ENCODE data around the gene INPP1. TPM values are rescaled to one million over a fixed set of nuclear protein-coding genes. Genes with fewer than 3 reads are reported as not detected.
"Not testable (repeated sequence)": the region's sequence is repeated elsewhere in the genome, so short reads cannot be mapped to it uniquely, and the experiment has no call there.

Gene INPP1
- total and polyA plus RNA-seq, 2 donors = 18.9 to 36.4 TPM

DNA sequence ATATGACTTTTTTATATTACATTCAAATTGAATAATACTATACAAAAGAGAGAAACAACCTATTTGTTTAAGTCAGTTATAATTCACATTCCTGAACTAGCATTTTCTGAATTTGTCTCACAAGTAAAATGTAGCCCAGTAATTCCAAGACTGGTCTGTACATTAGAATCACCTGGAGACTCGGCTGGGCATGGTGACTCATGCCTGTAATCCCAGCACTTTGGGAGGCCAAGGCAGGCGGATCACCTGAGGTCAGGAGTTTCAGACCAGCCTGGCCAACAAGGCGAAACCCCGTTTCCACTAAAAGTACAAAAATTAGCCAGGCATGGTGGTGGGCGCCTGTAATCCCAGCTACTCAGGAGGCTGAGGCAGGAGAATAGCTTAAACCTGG is 30.8 kb upstream of the INPP1 start:
- not testable (repeated sequence) for H3K27me3 ChIP-seq (ENCODE audit: control insufficient read depth in 2 of 2, insufficient read depth in 1 of 2, low read length in 1 of 2); H3K9me3 ChIP-seq (ENCODE audit: control insufficient read depth in 2 of 2, insufficient read depth in 1 of 2, low read length in 1 of 2); H3K27ac ChIP-seq (ENCODE audit: low read depth in 1 of 2, low read length in 1 of 2); H3K4me3 ChIP-seq (ENCODE audit: low read length in 2 of 2); H3K4me1 ChIP-seq (ENCODE audit: control insufficient read depth in 2 of 2, insufficient read depth in 2 of 2, low read length in 2 of 2); DNase-seq (ENCODE audit: low read depth in 6 of 9, low spot score in 9 of 9)
- 98% methylated on average over 5 of the region's 5 CpGs for WGBS
- peaks cover 4 to 13% of the 10 kb centered on the region in 2 donors for H3K36me3 ChIP-seq (ENCODE audit: control insufficient read depth in 2 of 2, insufficient read depth in 2 of 2, low read length in 1 of 2)

DNA sequence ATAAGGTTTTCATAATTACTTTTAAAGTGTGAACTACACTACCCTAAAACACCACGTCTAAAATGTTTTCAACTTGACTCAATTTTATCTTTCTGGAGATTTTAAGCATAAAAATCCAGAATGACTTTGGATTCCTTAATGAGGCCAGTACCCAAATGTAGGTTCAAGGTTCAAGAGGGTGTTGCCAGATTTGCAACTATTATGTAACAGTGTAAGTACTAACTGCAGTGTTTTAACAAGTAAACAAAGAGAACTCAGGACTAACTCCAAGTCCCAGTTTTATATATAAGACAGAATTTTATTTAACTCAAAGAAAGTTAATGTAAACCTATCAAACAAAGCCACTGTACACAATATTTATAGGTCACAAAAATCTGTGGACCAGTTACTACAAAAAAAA is 29.5 kb upstream of the INPP1 start:
- peaks cover 4 to 10% of the 10 kb centered on the region in 2 donors for H3K36me3 ChIP-seq (ENCODE audit: control insufficient read depth in 2 of 2, insufficient read depth in 2 of 2, low read length in 1 of 2)
- no peak overlapping the region for H3K27ac ChIP-seq (ENCODE audit: low read depth in 1 of 2, low read length in 1 of 2)
- no peak overlapping the region for H3K4me3 ChIP-seq (ENCODE audit: low read length in 2 of 2)
- no peaks in the 10 kb centered on the region for H3K27me3 ChIP-seq (ENCODE audit: control insufficient read depth in 2 of 2, insufficient read depth in 1 of 2, low read length in 1 of 2)
- peaks cover 0 to 10% of the 10 kb centered on the region in 2 donors for H3K4me1 ChIP-seq (ENCODE audit: control insufficient read depth in 2 of 2, insufficient read depth in 2 of 2, low read length in 2 of 2)
- 96% methylated on average over 1 of the region's 1 CpG for WGBS
- no peaks in the 10 kb centered on the region for H3K9me3 ChIP-seq (ENCODE audit: control insufficient read depth in 2 of 2, insufficient read depth in 1 of 2, low read length in 1 of 2)
- DNase-seq (ENCODE audit: low read depth in 6 of 9, low spot score in 9 of 9) = no peak

DNA sequence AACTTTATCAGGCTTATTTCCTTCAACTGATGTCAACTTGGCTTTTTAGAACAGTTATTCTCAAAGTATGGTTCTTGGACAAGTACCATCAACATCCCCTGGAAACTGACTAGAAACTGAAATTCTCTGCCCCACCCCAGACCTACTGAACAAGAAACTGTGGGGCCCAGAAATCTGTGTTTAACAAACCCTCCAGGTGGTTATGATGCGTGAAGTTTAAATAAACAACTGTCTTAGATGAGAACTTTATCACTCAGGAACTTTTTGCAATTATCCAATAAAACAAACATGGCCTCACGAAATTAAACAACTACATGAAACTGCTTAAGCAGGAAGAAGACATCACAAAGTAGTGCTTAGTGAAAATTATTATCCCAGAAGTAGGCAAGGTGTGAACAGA is 28.1 kb upstream of the INPP1 start:
- Histone ChIP-seq H3K4me3 (ENCODE audit: low read length in 2 of 2) (no peak overlapping the region), H3K4me1 (ENCODE audit: control insufficient read depth in 2 of 2, insufficient read depth in 2 of 2, low read length in 2 of 2) (peaks cover under 1 to 14% of the 10 kb centered on the region in 2 donors), H3K9me3 (ENCODE audit: control insufficient read depth in 2 of 2, insufficient read depth in 1 of 2, low read length in 1 of 2) (no peaks in the 10 kb centered on the region), H3K27ac (ENCODE audit: low read depth in 1 of 2, low read length in 1 of 2) (no peak overlapping the region), H3K27me3 (ENCODE audit: control insufficient read depth in 2 of 2, insufficient read depth in 1 of 2, low read length in 1 of 2) (no peaks in the 10 kb centered on the region), H3K36me3 (ENCODE audit: control insufficient read depth in 2 of 2, insufficient read depth in 2 of 2, low read length in 1 of 2) (peaks cover 0 to 5% of the 10 kb centered on the region in 2 donors)
- WGBS = 97% methylated on average over 2 of the region's 2 CpGs
- DNase-seq (ENCODE audit: low read depth in 6 of 9, low spot score in 9 of 9) = no peak

DNA sequence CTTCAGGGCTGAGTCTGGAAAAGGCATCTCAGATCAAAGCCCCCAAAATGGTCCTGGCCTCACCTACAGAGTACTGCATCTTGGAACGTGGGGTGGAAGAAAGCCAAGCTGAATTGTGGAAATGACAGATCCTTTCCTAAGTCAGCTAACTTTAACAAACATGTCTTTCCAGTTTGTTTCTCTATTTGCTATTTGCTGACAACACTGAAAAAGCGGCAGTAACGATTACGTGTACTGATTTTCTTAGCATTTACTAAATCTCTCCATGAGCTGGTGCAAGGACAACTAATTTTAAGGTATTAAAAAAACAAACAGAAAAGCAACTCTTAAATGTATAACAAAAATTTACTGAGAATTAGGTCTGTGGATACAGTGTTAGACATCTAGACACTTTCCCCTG is 24.9 kb upstream of the INPP1 start:
- no peaks in the 10 kb centered on the region for H3K27me3 ChIP-seq (ENCODE audit: control insufficient read depth in 2 of 2, insufficient read depth in 1 of 2, low read length in 1 of 2)
- WGBS = 91% methylated on average over 4 of the region's 4 CpGs
- no peaks in the 10 kb centered on the region for H3K9me3 ChIP-seq (ENCODE audit: control insufficient read depth in 2 of 2, insufficient read depth in 1 of 2, low read length in 1 of 2)
- DNase-seq (ENCODE audit: low read depth in 6 of 9, low spot score in 9 of 9) = peak in 1 of 9 donors; percentile 4
- peaks cover 2 to 16% of the 10 kb centered on the region in 2 donors for H3K4me1 ChIP-seq (ENCODE audit: control insufficient read depth in 2 of 2, insufficient read depth in 2 of 2, low read length in 2 of 2)
- peak overlapping the region in 1 of 2 donors; percentile 82 for H3K4me3 ChIP-seq (ENCODE audit: low read length in 2 of 2)
- peak overlapping the region in 1 of 2 donors; percentile 94 for H3K27ac ChIP-seq (ENCODE audit: low read depth in 1 of 2, low read length in 1 of 2)
- peaks cover 0 to 3% of the 10 kb centered on the region in 2 donors for H3K36me3 ChIP-seq (ENCODE audit: control insufficient read depth in 2 of 2, insufficient read depth in 2 of 2, low read length in 1 of 2)

DNA sequence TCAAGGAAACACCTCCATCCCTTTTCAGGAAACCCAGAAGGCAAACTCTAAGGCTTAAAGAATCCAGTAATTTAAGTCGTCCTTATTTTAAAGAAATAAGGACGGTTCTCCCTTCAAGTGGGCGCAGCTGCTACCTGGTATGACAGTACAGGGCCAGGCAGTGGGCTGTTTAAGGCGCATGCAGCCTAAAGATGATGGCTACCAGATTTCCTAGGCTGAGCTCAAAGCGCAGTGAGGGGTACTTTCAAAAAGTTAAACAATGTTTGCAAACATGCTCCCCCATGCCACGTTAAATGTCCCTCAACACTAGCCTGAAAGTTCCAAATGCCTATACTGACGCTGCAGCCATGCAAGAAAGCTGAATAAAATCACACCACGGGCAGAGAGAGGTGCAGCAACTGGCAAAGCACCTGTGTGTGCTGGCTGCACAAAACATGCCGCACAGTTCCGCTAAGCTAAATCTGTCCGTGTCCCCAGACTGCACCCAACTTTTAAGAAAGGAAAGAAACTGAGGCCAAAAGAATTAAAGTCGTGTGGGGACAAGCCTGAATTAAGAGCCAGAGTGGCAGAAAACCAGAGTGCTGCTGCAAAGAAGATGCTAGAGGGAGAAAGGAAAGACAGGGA is 24.3 kb upstream of the INPP1 start:
- DNase-seq (ENCODE audit: low read depth in 6 of 9, low spot score in 9 of 9) = peak; percentile 20 to 77 (median 46)
- H3K27me3 ChIP-seq (ENCODE audit: control insufficient read depth in 2 of 2, insufficient read depth in 1 of 2, low read length in 1 of 2) = no peaks in the 10 kb centered on the region
- no peaks in the 10 kb centered on the region for H3K9me3 ChIP-seq (ENCODE audit: control insufficient read depth in 2 of 2, insufficient read depth in 1 of 2, low read length in 1 of 2)
- peak overlapping the region; percentile 94 to 95 for H3K27ac ChIP-seq (ENCODE audit: low read depth in 1 of 2, low read length in 1 of 2)
- H3K36me3 ChIP-seq (ENCODE audit: control insufficient read depth in 2 of 2, insufficient read depth in 2 of 2, low read length in 1 of 2) = peaks cover 0 to 3% of the 10 kb centered on the region in 2 donors
- 8% methylated on average over 12 of the region's 12 CpGs for WGBS
- peaks cover 2 to 16% of the 10 kb centered on the region in 2 donors for H3K4me1 ChIP-seq (ENCODE audit: control insufficient read depth in 2 of 2, insufficient read depth in 2 of 2, low read length in 2 of 2)
- H3K4me3 ChIP-seq (ENCODE audit: low read length in 2 of 2) = peak overlapping the region; percentile 82 to 86

DNA sequence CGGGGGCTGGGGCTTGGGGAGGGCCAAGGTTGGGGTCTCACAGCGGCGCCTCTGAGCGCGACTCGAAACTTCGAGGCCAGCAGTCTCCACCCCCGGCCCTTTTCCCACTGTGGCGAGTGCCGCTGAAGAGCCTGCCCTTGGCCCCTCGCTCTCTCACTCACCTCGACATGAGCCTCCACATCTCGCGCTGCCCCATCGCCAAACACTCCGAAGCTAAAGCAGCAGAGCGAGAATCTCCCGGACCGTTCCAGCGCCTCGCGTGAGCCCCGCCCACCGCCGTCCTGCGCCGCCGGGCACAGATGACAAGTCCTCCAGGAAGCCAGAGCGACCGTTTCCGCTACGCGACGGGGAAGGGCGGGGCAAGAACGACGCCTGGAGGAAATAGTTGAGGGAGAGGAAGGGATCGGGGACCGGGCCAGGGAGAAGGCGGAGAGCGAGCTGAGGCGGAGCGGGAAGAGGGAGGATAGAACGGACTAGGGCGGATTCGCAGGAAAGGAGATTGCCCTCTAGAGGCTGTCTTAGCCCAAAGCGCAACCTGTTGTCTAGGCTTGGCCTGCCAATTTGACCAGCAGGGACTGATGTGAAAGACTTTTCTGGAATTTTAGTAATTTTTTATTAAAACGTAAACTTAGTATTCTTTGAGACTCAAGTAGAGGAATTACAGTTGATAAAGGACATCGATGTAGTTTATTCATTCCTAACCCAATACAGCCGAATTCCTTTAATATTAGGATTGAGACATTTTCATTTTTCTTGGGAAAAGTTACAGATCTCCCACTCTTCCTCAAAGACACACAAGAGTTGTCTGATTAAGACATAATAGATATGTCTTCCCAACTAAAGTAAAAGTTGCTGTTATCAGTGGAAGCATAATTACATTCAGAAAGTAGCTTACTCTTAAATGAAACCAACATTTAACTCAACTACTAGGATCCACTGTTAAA is 23.6 kb upstream of the INPP1 start, which contains the start of gene HIBCH:
Gene HIBCH (minus strand): TSS at position 272 of the 944 bp plus-strand sequence. CDS start 76 bp downstream, at position 196.
- Histone ChIP-seq H3K9me3 (ENCODE audit: control insufficient read depth in 2 of 2, insufficient read depth in 1 of 2, low read length in 1 of 2) (no peaks in the 10 kb centered on the region), H3K4me1 (ENCODE audit: control insufficient read depth in 2 of 2, insufficient read depth in 2 of 2, low read length in 2 of 2) (peaks cover 2 to 16% of the 10 kb centered on the region in 2 donors), H3K4me3 (ENCODE audit: low read length in 2 of 2) (peak within 1 kb of the TSS; percentile 82 to 86), H3K27ac (ENCODE audit: low read depth in 1 of 2, low read length in 1 of 2) (peak within 1 kb of the TSS; percentile 94 to 95), H3K27me3 (ENCODE audit: control insufficient read depth in 2 of 2, insufficient read depth in 1 of 2, low read length in 1 of 2) (no peaks in the 10 kb centered on the region), H3K36me3 (ENCODE audit: control insufficient read depth in 2 of 2, insufficient read depth in 2 of 2, low read length in 1 of 2) (peaks cover 0 to 3% of the 10 kb centered on the region in 2 donors)
- 1% methylated on average over 50 of the region's 50 CpGs for WGBS
- peak; percentile 61 to 92 (median 82) for DNase-seq (ENCODE audit: low read depth in 6 of 9, low spot score in 9 of 9)

DNA sequence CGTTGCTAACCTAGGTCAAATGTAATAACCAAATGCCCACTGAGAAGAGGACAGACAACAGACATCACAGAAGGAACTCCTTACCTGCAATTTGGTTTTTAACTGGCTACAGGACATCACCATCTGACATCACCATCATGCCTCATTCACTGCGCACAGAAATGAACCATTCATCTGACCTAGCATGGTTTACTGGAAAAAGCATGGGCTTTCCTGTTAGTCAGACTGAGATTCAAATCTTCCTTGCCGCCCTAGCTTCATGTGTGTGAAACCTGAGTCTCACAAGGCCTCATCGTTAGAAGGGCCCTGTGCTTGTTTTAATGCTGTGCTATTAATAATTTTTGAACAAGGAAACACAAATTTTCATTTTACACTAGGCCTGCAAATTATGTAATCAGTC is 22.7 kb upstream of the INPP1 start:
- Histone ChIP-seq H3K27me3 (ENCODE audit: control insufficient read depth in 2 of 2, insufficient read depth in 1 of 2, low read length in 1 of 2) (no peaks in the 10 kb centered on the region), H3K27ac (ENCODE audit: low read depth in 1 of 2, low read length in 1 of 2) (no peak overlapping the region), H3K4me1 (ENCODE audit: control insufficient read depth in 2 of 2, insufficient read depth in 2 of 2, low read length in 2 of 2) (peaks cover 2 to 16% of the 10 kb centered on the region in 2 donors), H3K36me3 (ENCODE audit: control insufficient read depth in 2 of 2, insufficient read depth in 2 of 2, low read length in 1 of 2) (peaks cover 0 to 3% of the 10 kb centered on the region in 2 donors), H3K9me3 (ENCODE audit: control insufficient read depth in 2 of 2, insufficient read depth in 1 of 2, low read length in 1 of 2) (no peaks in the 10 kb centered on the region), H3K4me3 (ENCODE audit: low read length in 2 of 2) (no peak overlapping the region)
- no peak for DNase-seq (ENCODE audit: low read depth in 6 of 9, low spot score in 9 of 9)
- 95% methylated on average over 4 of the region's 4 CpGs for WGBS

DNA sequence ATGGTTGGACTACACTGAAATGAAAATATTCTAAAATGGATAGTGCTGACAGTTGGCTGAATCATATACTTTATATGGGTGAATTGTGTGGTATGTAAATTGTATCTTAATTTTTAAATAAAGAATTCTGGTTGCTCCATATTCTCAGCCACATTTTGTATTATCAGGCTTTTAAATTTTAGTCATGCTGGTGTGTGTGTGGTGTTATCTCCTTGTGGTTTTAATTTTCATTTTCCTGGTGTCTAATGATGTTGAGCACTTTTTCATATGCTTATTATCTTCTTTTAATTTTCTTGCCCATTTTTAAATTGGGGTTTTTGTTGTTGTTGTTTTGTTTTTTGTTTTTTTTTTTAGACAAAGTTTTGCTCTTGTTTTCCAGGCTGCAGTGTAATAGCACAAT is 20.0 kb upstream of the INPP1 start:
- H3K9me3 ChIP-seq (ENCODE audit: control insufficient read depth in 2 of 2, insufficient read depth in 1 of 2, low read length in 1 of 2) = no peaks in the 10 kb centered on the region
- no peak for DNase-seq (ENCODE audit: low read depth in 6 of 9, low spot score in 9 of 9)
- no peaks in the 10 kb centered on the region for H3K36me3 ChIP-seq (ENCODE audit: control insufficient read depth in 2 of 2, insufficient read depth in 2 of 2, low read length in 1 of 2)
- H3K4me1 ChIP-seq (ENCODE audit: control insufficient read depth in 2 of 2, insufficient read depth in 2 of 2, low read length in 2 of 2) = peaks cover 2 to 10% of the 10 kb centered on the region in 2 donors
- H3K27ac ChIP-seq (ENCODE audit: low read depth in 1 of 2, low read length in 1 of 2) = no peak overlapping the region
- H3K27me3 ChIP-seq (ENCODE audit: control insufficient read depth in 2 of 2, insufficient read depth in 1 of 2, low read length in 1 of 2) = no peaks in the 10 kb centered on the region
- H3K4me3 ChIP-seq (ENCODE audit: low read length in 2 of 2) = no peak overlapping the region

DNA sequence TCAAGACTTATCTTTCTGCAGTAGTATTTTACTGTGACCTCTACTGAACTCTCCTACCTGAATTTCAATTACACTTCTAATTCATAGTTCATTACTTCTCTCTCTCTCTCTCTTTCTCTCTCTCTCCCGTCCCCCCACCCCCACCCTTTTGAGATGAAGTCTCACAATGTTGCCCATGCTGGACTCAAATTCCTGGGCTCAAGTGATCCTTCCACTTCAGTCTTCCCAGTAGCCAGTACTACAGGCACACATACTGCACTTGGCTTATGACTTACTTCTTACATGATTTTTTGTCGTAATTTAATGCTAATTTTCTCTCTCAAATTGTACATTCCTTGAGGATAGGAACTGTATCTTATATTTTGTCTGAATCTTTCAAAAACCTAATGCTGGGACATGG is 17.8 kb upstream of the INPP1 start:
- no peaks in the 10 kb centered on the region for H3K4me1 ChIP-seq (ENCODE audit: control insufficient read depth in 2 of 2, insufficient read depth in 2 of 2, low read length in 2 of 2)

More for the DNA sequence above, 17.8 kb upstream of the INPP1 start:
- H3K9me3 ChIP-seq (ENCODE audit: control insufficient read depth in 2 of 2, insufficient read depth in 1 of 2, low read length in 1 of 2) = no peaks in the 10 kb centered on the region
- DNase-seq (ENCODE audit: low read depth in 6 of 9, low spot score in 9 of 9) = no peak
- H3K27me3 ChIP-seq (ENCODE audit: control insufficient read depth in 2 of 2, insufficient read depth in 1 of 2, low read length in 1 of 2) = no peaks in the 10 kb centered on the region
- H3K4me3 ChIP-seq (ENCODE audit: low read length in 2 of 2) = no peak overlapping the region
- 92% methylated on average over 2 of the region's 2 CpGs for WGBS
- no peaks in the 10 kb centered on the region for H3K36me3 ChIP-seq (ENCODE audit: control insufficient read depth in 2 of 2, insufficient read depth in 2 of 2, low read length in 1 of 2)
- H3K27ac ChIP-seq (ENCODE audit: low read depth in 1 of 2, low read length in 1 of 2) = no peak overlapping the region

Data from thymus (tissue), 11 donors.